ENCODE measurements around the gene MAST2. TPM values are rescaled to one million over a fixed set of nuclear protein-coding genes. Genes with fewer than 3 reads are reported as not detected.

MAST2 gene
- total RNA-seq, 1 donor from 2014 or later = 60.7 TPM

DNA sequence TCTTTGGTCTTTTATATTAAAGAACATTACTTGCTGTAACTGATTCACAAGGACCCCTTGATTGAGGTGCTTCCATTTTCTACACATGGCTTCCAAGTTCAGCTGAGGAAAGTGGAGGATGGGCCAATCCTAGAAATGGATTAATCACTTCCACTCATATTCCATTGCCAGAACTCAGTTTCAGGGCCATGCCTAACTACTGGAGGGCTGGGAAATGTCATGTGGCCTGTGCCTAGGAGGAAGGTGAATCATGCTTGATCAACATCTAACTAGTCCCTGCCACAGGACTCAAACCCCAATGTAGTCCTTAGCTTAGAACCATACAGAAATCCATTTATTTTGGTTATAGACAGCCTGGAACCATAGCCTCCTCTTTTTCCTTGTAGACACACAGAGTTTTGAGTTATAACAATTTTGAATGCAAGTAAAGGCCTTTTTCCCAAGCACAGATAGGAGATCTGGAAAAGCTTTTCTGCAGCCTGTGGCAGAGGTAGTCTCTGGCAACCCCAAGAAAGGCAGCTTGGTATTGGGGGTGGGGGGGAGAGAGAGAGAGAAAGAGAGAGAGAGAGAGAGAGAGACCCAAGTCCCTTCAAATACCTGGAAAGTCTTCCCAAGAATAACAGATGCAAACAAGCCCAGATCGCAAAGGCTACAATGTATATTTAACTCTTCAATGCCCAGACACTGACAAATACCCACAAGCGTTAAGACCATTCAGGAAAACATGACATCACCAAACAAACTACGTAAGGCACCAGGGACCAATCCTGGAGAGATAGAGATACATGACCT, 12.5 kb downstream of the MAST2 start:
- peaks cover 26% of the 10 kb centered on the region for H3K9me3 Mint-ChIP-seq
- no peaks in the 10 kb centered on the region for H3K27me3 Mint-ChIP-seq (ENCODE audit: low read depth)
- H3K4me1 Mint-ChIP-seq = no peaks in the 10 kb centered on the region
- peaks cover 31% of the 10 kb centered on the region for H3K36me3 Mint-ChIP-seq
- TF ChIP-seq, protein P1, sequence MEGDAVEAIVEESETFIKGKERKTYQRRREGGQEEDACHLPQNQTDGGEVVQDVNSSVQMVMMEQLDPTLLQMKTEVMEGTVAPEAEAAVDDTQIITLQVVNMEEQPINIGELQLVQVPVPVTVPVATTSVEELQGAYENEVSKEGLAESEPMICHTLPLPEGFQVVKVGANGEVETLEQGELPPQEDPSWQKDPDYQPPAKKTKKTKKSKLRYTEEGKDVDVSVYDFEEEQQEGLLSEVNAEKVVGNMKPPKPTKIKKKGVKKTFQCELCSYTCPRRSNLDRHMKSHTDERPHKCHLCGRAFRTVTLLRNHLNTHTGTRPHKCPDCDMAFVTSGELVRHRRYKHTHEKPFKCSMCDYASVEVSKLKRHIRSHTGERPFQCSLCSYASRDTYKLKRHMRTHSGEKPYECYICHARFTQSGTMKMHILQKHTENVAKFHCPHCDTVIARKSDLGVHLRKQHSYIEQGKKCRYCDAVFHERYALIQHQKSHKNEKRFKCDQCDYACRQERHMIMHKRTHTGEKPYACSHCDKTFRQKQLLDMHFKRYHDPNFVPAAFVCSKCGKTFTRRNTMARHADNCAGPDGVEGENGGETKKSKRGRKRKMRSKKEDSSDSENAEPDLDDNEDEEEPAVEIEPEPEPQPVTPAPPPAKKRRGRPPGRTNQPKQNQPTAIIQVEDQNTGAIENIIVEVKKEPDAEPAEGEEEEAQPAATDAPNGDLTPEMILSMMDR (IDR thresholded peaks at IDR 0.05; ENCODE audit: unreplicated experiment) = no peak
- DNase-seq (ENCODE audit: low spot score in 2 of 2, unreplicated experiment in 2 of 2) = no peak
- no peak overlapping the region for H3K4me3 Mint-ChIP-seq
- no peak overlapping the region for H3K27ac Mint-ChIP-seq

DNA sequence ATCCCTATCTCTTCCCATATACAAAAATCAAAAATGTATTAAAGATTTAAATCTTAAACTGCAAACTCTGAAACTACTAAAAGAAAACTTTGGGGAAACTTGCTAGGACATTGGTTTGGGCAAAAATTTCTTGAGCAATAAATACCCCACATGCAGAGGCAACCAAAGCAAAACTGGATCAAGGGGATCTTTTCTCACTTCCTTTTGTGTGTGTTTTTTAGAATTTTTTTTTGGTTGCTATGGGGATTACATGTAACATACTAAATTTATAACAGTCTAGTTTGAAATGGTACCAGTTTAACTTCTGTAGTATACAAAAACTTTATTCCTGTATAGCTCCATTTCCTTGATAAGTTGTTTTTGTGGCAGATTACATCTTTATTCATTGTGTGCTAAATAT, 16.8 kb downstream of the MAST2 start:
- Mint-ChIP-seq H3K27me3 (ENCODE audit: low read depth) (no peaks in the 10 kb centered on the region), H3K4me3 (no peak overlapping the region), H3K36me3 (peaks cover 47% of the 10 kb centered on the region), H3K9me3 (peaks cover 38% of the 10 kb centered on the region), H3K27ac (no peak overlapping the region), H3K4me1 (no peaks in the 10 kb centered on the region)
- DNase-seq (ENCODE audit: low spot score in 2 of 2, unreplicated experiment in 2 of 2) = no peak
- TF ChIP-seq, protein P1 (IDR thresholded peaks at IDR 0.05; ENCODE audit: unreplicated experiment) = no peak

DNA sequence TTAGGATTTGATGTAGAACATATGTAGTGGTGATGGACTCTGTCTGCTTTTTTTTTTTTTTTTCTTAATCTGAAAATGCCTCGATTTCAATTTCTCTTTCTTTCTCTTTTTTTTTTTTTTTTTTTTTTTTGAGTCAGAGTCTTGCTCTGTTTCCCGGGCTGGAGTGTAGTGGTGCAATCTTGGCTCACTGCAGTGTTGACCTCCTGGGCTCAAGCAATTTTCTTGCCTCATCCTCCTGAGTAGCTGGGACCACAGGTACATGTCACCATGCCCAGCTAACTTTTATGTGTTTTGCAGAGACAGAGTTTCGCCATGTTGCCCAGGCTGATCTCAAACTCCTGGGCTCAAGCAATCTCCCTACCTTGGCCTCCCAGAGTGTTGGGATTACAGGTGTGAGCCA, 17.4 kb downstream of the MAST2 start:
- Mint-ChIP-seq H3K9me3 (peaks cover 37% of the 10 kb centered on the region), H3K27me3 (ENCODE audit: low read depth) (no peaks in the 10 kb centered on the region), H3K27ac (no peak overlapping the region), H3K36me3 (peaks cover 47% of the 10 kb centered on the region), H3K4me3 (no peak overlapping the region), H3K4me1 (no peaks in the 10 kb centered on the region)
- TF ChIP-seq, protein P1 (IDR thresholded peaks at IDR 0.05; ENCODE audit: unreplicated experiment) = no peak
- DNase-seq (ENCODE audit: low spot score in 2 of 2, unreplicated experiment in 2 of 2) = no peak

DNA sequence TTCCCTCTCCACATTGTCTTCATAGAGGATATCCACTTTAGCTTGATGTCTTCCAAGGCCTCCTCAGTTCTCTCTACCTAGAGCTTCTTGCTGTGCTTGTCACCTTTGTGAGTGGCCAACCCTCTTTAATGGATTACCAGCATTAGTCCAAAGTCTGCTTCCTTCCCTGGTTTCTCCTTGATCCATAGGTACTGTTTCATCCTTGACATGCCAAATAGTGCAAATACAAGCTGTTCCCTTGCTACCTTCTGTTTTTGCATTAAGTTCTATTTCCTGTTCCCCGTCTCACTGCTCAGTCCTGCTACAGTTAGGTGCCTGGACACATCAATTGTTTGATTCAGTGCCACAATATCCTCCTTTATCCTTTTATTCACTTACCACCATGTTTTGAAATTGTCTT, 19.2 kb downstream of the MAST2 start:
- TF ChIP-seq, protein P1 (IDR thresholded peaks at IDR 0.05; ENCODE audit: unreplicated experiment) = no peak
- no peaks in the 10 kb centered on the region for H3K27me3 Mint-ChIP-seq (ENCODE audit: low read depth)
- peaks cover 31% of the 10 kb centered on the region for H3K9me3 Mint-ChIP-seq
- H3K4me1 Mint-ChIP-seq = no peaks in the 10 kb centered on the region
- peaks cover 42% of the 10 kb centered on the region for H3K36me3 Mint-ChIP-seq
- no peak overlapping the region for H3K4me3 Mint-ChIP-seq
- DNase-seq (ENCODE audit: low spot score in 2 of 2, unreplicated experiment in 2 of 2) = no peak
- no peak overlapping the region for H3K27ac Mint-ChIP-seq

DNA sequence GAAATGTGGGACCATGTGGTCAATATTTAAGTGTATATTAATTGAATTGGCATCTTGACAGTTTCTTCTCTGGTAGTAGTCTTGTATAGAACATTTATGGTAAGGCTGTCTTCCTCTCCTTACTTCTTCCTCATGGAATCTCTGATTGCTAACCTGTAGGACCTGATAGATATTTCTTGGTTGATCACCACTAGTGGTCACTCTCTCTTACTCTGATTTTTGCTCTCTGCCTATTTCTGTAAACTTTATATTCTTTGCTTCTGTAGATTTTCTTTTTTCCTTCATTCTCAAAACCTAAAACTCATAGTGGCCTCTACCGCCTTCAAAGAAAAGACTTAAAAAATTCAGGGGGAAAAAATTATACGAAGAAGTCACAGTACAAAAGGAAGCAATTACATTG, 21.2 kb downstream of the MAST2 start:
- peaks cover 22% of the 10 kb centered on the region for H3K9me3 Mint-ChIP-seq
- no peak overlapping the region for H3K27ac Mint-ChIP-seq
- peaks cover 36% of the 10 kb centered on the region for H3K36me3 Mint-ChIP-seq
- no peak for DNase-seq (ENCODE audit: low spot score in 2 of 2, unreplicated experiment in 2 of 2)
- TF ChIP-seq, protein P1 (IDR thresholded peaks at IDR 0.05; ENCODE audit: unreplicated experiment) = no peak
- H3K27me3 Mint-ChIP-seq (ENCODE audit: low read depth) = no peaks in the 10 kb centered on the region
- no peaks in the 10 kb centered on the region for H3K4me1 Mint-ChIP-seq
- no peak overlapping the region for H3K4me3 Mint-ChIP-seq
